H9 (cell line): ENCODE data around the gene ALDH5A1. TPM values are rescaled to one million over a fixed set of nuclear protein-coding genes. Genes with fewer than 3 reads are reported as not detected.

Source experiments
- DNase-seq: peaks from one replicate; pipeline ENCODE4 v3.0.0-alpha.2; 2017
- H2AFZ ChIP-seq: one replicate; pipeline ENCODE4 v1.6.1; 2013; ENCODE audit warnings: mild to moderate bottlenecking, low read length, control low read depth, moderate library complexity
- H2AK5ac ChIP-seq: 2 replicates; pipeline ENCODE4 v1.6.1; 2013; ENCODE audit warnings: low read length, control low read depth, mixed read lengths; ENCODE audit not compliant: insufficient read length
- H2BK120ac ChIP-seq: one replicate; pipeline ENCODE4 v1.6.1; 2013; ENCODE audit warnings: low read depth, mild to moderate bottlenecking, low read length, control low read depth, inconsistent platforms; ENCODE audit not compliant: poor library complexity, severe bottlenecking
- H2BK12ac ChIP-seq: 2 replicates; pipeline ENCODE4 v1.6.1; 2013; ENCODE audit warnings: low read length, control low read depth, mixed read lengths, low read depth; ENCODE audit not compliant: insufficient read length
- H2BK15ac ChIP-seq: 2 replicates; pipeline ENCODE4 v1.6.1; 2013; ENCODE audit warnings: low read depth, low read length, control low read depth
- H2BK20ac ChIP-seq: one replicate; pipeline ENCODE4 v1.6.1; 2013; ENCODE audit warnings: low read depth, mild to moderate bottlenecking, low read length, control low read depth, inconsistent platforms; ENCODE audit not compliant: poor library complexity, severe bottlenecking
- H2BK5ac ChIP-seq: 2 replicates; pipeline ENCODE4 v1.6.1; 2013; ENCODE audit warnings: low read length, control low read depth, mixed read lengths; ENCODE audit not compliant: insufficient read length
- H3K14ac ChIP-seq: 2 replicates; pipeline ENCODE4 v1.6.1; 2013; ENCODE audit warnings: low read length, control low read depth; ENCODE audit not compliant: insufficient read depth
- H3K18ac ChIP-seq: 2 replicates; pipeline ENCODE4 v1.6.1; 2013; ENCODE audit warnings: low read depth, mild to moderate bottlenecking, mixed read lengths, low read length, control low read depth; ENCODE audit not compliant: insufficient read length
- H3K23ac ChIP-seq: 2 replicates; pipeline ENCODE4 v1.6.1; 2013; ENCODE audit warnings: low read length, control low read depth, mixed read lengths, low read depth; ENCODE audit not compliant: insufficient read length
- H3K23me2 ChIP-seq: 2 replicates; pipeline ENCODE4 v1.6.1; 2013; ENCODE audit warnings: low read depth, mild to moderate bottlenecking, mixed read lengths, low read length, control low read depth; ENCODE audit not compliant: insufficient read length, poor library complexity, severe bottlenecking
- H3K27ac ChIP-seq: 2 replicates; pipeline ENCODE4 v1.5.1; 2013; ENCODE audit warnings: low read length, control low read depth, mixed read lengths, low read depth; ENCODE audit not compliant: insufficient read length
- H3K27me3 ChIP-seq: 2 replicates; pipeline ENCODE4 v1.6.1; 2013; ENCODE audit warnings: low read length, control low read depth, inconsistent platforms; ENCODE audit not compliant: insufficient read depth
- H3K4ac ChIP-seq: 2 replicates; pipeline ENCODE4 v1.6.1; 2013; ENCODE audit warnings: low read depth, mild to moderate bottlenecking, control low read depth, inconsistent platforms, low read length, moderate library complexity
- H3K4me1 ChIP-seq: 2 replicates; pipeline ENCODE4 v1.6.1; 2013; ENCODE audit warnings: low read length, control low read depth, inconsistent platforms; ENCODE audit not compliant: insufficient read depth
- H3K4me2 ChIP-seq: 2 replicates; pipeline ENCODE4 v1.6.1; 2013; ENCODE audit warnings: low read length, control low read depth, mixed read lengths; ENCODE audit not compliant: insufficient read length, insufficient read depth
- H3K56ac ChIP-seq: 2 replicates; pipeline ENCODE4 v1.6.1; 2013; ENCODE audit warnings: low read depth, mild to moderate bottlenecking, mixed read lengths, low read length, control low read depth; ENCODE audit not compliant: insufficient read length
- H3K79me1 ChIP-seq: 2 replicates; pipeline ENCODE4 v1.6.1; 2013; ENCODE audit warnings: low read depth, mild to moderate bottlenecking, moderate library complexity, low read length, control low read depth, inconsistent platforms; ENCODE audit not compliant: insufficient read depth, poor library complexity, severe bottlenecking
- H3K79me2 ChIP-seq: 2 replicates; pipeline ENCODE4 v1.6.1; 2013; ENCODE audit warnings: low read length, control low read depth, inconsistent platforms; ENCODE audit not compliant: insufficient read depth
- H3K9ac ChIP-seq: 2 replicates; pipeline ENCODE4 v1.6.1; 2013; ENCODE audit warnings: low read length, control low read depth, mixed read lengths; ENCODE audit not compliant: insufficient read length; ENCODE audit errors: extremely low read depth
- H3K9me3 ChIP-seq: one replicate; pipeline ENCODE4 v1.6.1; 2013; ENCODE audit warnings: low read depth, low read length, inconsistent platforms; ENCODE audit not compliant: control insufficient read depth
- H3T11ph ChIP-seq: one replicate; pipeline ENCODE4 v1.6.1; 2013; ENCODE audit warnings: mild to moderate bottlenecking, low read length, control low read depth, inconsistent platforms
- H4K20me1 ChIP-seq: one replicate; pipeline ENCODE4 v1.6.1; 2013; ENCODE audit not compliant: control insufficient read depth, insufficient read length, insufficient read depth
- H4K5ac ChIP-seq: 2 replicates; pipeline ENCODE4 v1.6.1; 2013; ENCODE audit warnings: low read depth, mild to moderate bottlenecking, mixed read lengths, low read length, control low read depth; ENCODE audit not compliant: insufficient read length
- H4K8ac ChIP-seq: replicated peaks from 2 replicates; pipeline ENCODE4 v1.6.1; 2013; ENCODE audit warnings: low read length, control low read depth, mixed read lengths, low read depth; ENCODE audit not compliant: insufficient read length
- H4K91ac ChIP-seq: 2 replicates; pipeline ENCODE4 v1.6.1; 2013; ENCODE audit warnings: low read depth, mild to moderate bottlenecking, moderate library complexity, mixed read lengths, low read length, control low read depth; ENCODE audit not compliant: insufficient read length
- H3K27ac Mint-ChIP-seq, 3 experiments: 2 replicates in 2 of 3; 3 replicates in 1 of 3; pipeline ENCODE4 v1.8.0; 2020 to 2021; ENCODE audit warnings: mixed read lengths in 3 of 3, mild to moderate bottlenecking in 1 of 3, moderate library complexity in 1 of 3
- H3K27me3 Mint-ChIP-seq: 2 replicates; pipeline ENCODE4 v1.8.0; 2021; ENCODE audit warnings: low read depth, mild to moderate bottlenecking, moderate library complexity, mixed read lengths
- H3K36me3 Mint-ChIP-seq, 3 experiments: 2 replicates in 2 of 3; 3 replicates in 1 of 3; pipeline ENCODE4 v1.8.0; 2020 to 2021; ENCODE audit warnings: low read depth in 3 of 3, mixed read lengths in 3 of 3; ENCODE audit not compliant: insufficient read depth in 1 of 3
- H3K4me1 Mint-ChIP-seq, 2 experiments: 2 replicates each; pipeline ENCODE4 v1.8.0; 2020; ENCODE audit warnings: mixed read lengths in 2 of 2
- H3K4me3 Mint-ChIP-seq, 2 experiments: 2 replicates in 1 of 2; 3 replicates in 1 of 2; pipeline ENCODE4 v1.8.0; 2020 to 2021; ENCODE audit warnings: mild to moderate bottlenecking in 2 of 2, mixed read lengths in 2 of 2, moderate library complexity in 1 of 2
- H3K9me3 Mint-ChIP-seq, 2 experiments: 2 replicates in 1 of 2; 3 replicates in 1 of 2; pipeline ENCODE4 v1.8.0; 2020; ENCODE audit warnings: mild to moderate bottlenecking in 2 of 2, mixed read lengths in 2 of 2, moderate library complexity in 1 of 2
- WGBS: extraction: QIAGEN DNeasy Blood & Tissue Kit; methylation state at CpG from one replicate; pipeline ENCODE4 v1.1.7; 2013; ENCODE audit warnings: missing lambda C conversion rate, low lambda C conversion rate, mixed read lengths; ENCODE audit not compliant: insufficient read length; ENCODE audit errors: extremely low coverage; 5-methylcytosine and 5-hydroxymethylcytosine counted together
- total RNA-seq: library from RNA; stranded (reverse); gene quantifications from 2 replicates; pipeline ENCODE4 v1.2.1, GENCODE V29; 2021
- TF ChIP-seq, protein P1 (sequence below): fragments of 200-600 bp; sonication (generic); conservative IDR thresholded peaks from 3 replicates; pipeline ENCODE4 v1.8.0; 2021; ENCODE audit warnings: antibody characterized with exemption, mild to moderate bottlenecking

ALDH5A1 gene
- total RNA-seq, 1 experiment from 2014 or later = 5.4 TPM

DNA sequence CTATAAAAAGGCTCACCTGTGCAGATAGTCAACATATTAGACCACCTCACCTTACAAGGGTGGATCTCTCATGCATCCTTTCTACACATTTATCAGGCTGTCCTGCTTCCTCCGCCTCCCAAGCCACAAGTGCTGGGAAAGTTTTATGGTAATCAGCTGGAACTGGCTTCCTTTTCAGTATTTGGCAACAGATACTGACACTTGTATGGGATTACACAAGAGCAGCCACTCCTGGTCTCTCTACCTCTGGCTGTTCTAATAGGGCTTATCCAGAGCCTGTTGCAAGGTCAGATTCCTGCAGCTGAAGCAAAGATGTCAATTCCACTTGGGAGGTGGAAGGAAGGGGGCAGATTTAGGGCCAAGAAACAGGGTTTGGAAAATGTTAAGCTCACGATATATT, 4.9 kb upstream of the ALDH5A1 start:
- Histone ChIP-seq H3K27ac (no peak overlapping the region), H4K91ac (no peak overlapping the region), H3K4me2 (no peak overlapping the region), H3K27me3 (peaks cover 4% of the 10 kb centered on the region; the same call in 1 of the 2 replicates), H3K4me1 (no peaks in the 10 kb centered on the region), H4K8ac (no peak overlapping the region), H2BK20ac (no peak overlapping the region), H2BK15ac (no peak overlapping the region), H3K23me2 (peaks cover 5% of the 10 kb centered on the region), H2BK120ac (no peak overlapping the region), H3K9ac (no peak overlapping the region), H4K5ac (no peak overlapping the region), H2BK12ac (no peak overlapping the region), H2AK5ac (no peak overlapping the region), H3K18ac (no peak overlapping the region), H3K56ac (no peak overlapping the region), H2AFZ (no peak overlapping the region), H3K4ac (no peak overlapping the region), H2BK5ac (no peak overlapping the region), H3K9me3 (no peaks in the 10 kb centered on the region), H3T11ph (no peak overlapping the region), H3K23ac (no peak overlapping the region), H3K14ac (no peak overlapping the region), H4K20me1 (no peaks in the 10 kb centered on the region), H3K79me1 (no peaks in the 10 kb centered on the region), H3K79me2 (no peaks in the 10 kb centered on the region)
- Mint-ChIP-seq H3K36me3 (no peaks in the 10 kb centered on the region; a peak in 3 of 7 replicates), H3K27ac (peak overlapping the region in 1 of 3 experiments; percentile 68; a peak in 1 of 7 replicates), H3K4me3 (no peak overlapping the region), H3K9me3 (no peaks in the 10 kb centered on the region), H3K27me3 (peaks cover 12% of the 10 kb centered on the region), H3K4me1 (peaks cover 16 to 17% of the 10 kb centered on the region in 2 experiments)
- TF ChIP-seq, protein P1, sequence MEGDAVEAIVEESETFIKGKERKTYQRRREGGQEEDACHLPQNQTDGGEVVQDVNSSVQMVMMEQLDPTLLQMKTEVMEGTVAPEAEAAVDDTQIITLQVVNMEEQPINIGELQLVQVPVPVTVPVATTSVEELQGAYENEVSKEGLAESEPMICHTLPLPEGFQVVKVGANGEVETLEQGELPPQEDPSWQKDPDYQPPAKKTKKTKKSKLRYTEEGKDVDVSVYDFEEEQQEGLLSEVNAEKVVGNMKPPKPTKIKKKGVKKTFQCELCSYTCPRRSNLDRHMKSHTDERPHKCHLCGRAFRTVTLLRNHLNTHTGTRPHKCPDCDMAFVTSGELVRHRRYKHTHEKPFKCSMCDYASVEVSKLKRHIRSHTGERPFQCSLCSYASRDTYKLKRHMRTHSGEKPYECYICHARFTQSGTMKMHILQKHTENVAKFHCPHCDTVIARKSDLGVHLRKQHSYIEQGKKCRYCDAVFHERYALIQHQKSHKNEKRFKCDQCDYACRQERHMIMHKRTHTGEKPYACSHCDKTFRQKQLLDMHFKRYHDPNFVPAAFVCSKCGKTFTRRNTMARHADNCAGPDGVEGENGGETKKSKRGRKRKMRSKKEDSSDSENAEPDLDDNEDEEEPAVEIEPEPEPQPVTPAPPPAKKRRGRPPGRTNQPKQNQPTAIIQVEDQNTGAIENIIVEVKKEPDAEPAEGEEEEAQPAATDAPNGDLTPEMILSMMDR = no peak
- no peak for DNase-seq
- no CpG with 5 or more reads among the region's 2 CpGs for WGBS
